HEK293 (cell line): ENCODE results near the gene SEPTIN5.

ENCODE experiments used
- CTCF ChIA-PET: fragments of 350-600 bp; formaldehyde crosslinking; extraction: SDS; loops from one replicate; lab custom pipeline; 2021; ENCODE audit warnings: antibody characterized with exemption; lab: Yijun Ruan, JAX
- POLR2A ChIA-PET: fragments of 300-600 bp; formaldehyde crosslinking; extraction: SDS; loops from one replicate; lab custom pipeline; 2020; ENCODE audit warnings: antibody characterized with exemption, inconsistent platforms; lab: Yijun Ruan, JAX
- H3K27ac ChIP-seq: fragments of 200-500 bp; sonication (Bioruptor generic); 2 replicates; pipeline ENCODE4 v1.5.1; 2014; ENCODE audit warnings: low read depth, low read length, control low read depth, inconsistent platforms; ENCODE audit errors: extremely low read depth
- H3K36me3 ChIP-seq, 2 experiments: fragments of 200-500 bp in 1 of 2; sonication (Bioruptor generic) in 1 of 2; 1 replicate in 1 of 2; 2 replicates in 1 of 2; pipeline ENCODE4 v1.5.1; 2014 to 2017; ENCODE audit warnings: inconsistent platforms in 2 of 2, low read length in 2 of 2; ENCODE audit not compliant: control insufficient read depth in 2 of 2, insufficient read depth in 1 of 2
- H3K4me1 ChIP-seq: fragments of 200-500 bp; sonication (Bioruptor generic); 2 replicates; pipeline ENCODE4 v1.5.1; 2014; ENCODE audit warnings: mild to moderate bottlenecking, low read length, inconsistent platforms; ENCODE audit not compliant: control insufficient read depth, insufficient read depth
- H3K4me3 ChIP-seq: 2 replicates; pipeline ENCODE4 v1.5.1; 2011; ENCODE audit warnings: low read depth, mild to moderate bottlenecking, control low read depth, low read length, moderate library complexity
- H3K9me3 ChIP-seq: fragments of 200-500 bp; sonication (Bioruptor generic); 2 replicates; pipeline ENCODE4 v1.5.1; 2014; ENCODE audit warnings: low read depth, low read length, inconsistent platforms; ENCODE audit not compliant: control insufficient read depth, insufficient read depth
- GFI1B ChIP-seq: fragments of 450-650 bp; formaldehyde crosslinking; IDR thresholded peaks from 2 replicates; pipeline ENCODE4 v1.5.1; 2016; ENCODE audit warnings: missing biosample characterization, missing genetic modification characterization
- GLIS2 ChIP-seq: fragments of 450-650 bp; formaldehyde crosslinking; IDR thresholded peaks from 2 replicates; pipeline ENCODE4 v1.5.1; 2016; ENCODE audit warnings: missing biosample characterization, missing genetic modification characterization
- KLF10 ChIP-seq: fragments of 450-650 bp; IDR thresholded peaks from 2 replicates; pipeline ENCODE4 v1.5.1; 2018; ENCODE audit warnings: missing biosample characterization, mild to moderate bottlenecking, missing genetic modification characterization
- SP2 ChIP-seq: fragments of 450-650 bp; formaldehyde crosslinking; IDR thresholded peaks from 2 replicates; pipeline ENCODE4 v1.5.1; 2016; ENCODE audit warnings: missing biosample characterization, missing genetic modification characterization
- ZBTB44 ChIP-seq: fragments of 450-650 bp; IDR thresholded peaks from 2 replicates; pipeline ENCODE4 v1.5.1; 2018; ENCODE audit warnings: missing biosample characterization, mild to moderate bottlenecking, missing genetic modification characterization
- ZNF112 ChIP-seq: fragments of 450-650 bp; formaldehyde crosslinking; IDR thresholded peaks from 2 replicates; pipeline ENCODE4 v1.5.0; 2017; ENCODE audit warnings: missing biosample characterization, missing genetic modification characterization
- ZNF133 ChIP-seq: fragments of 450-650 bp; formaldehyde crosslinking; IDR thresholded peaks from 2 replicates; pipeline ENCODE4 v1.5.1; 2016; ENCODE audit warnings: missing biosample characterization, missing genetic modification characterization
- ZNF202 ChIP-seq: fragments of 450-650 bp; formaldehyde crosslinking; IDR thresholded peaks from 2 replicates; pipeline ENCODE4 v1.5.1; 2016; ENCODE audit warnings: missing biosample characterization, missing genetic modification characterization, borderline replicate concordance
- ZNF362 ChIP-seq: fragments of 450-650 bp; formaldehyde crosslinking; IDR thresholded peaks from 2 replicates; pipeline ENCODE4 v1.5.1; 2016; ENCODE audit warnings: missing biosample characterization, missing genetic modification characterization
- ZNF501 ChIP-seq: fragments of 450-650 bp; formaldehyde crosslinking; IDR thresholded peaks from 2 replicates; pipeline ENCODE4 v1.5.1; 2016; ENCODE audit warnings: missing biosample characterization, missing genetic modification characterization
- ZNF510 ChIP-seq: fragments of 450-650 bp; formaldehyde crosslinking; IDR thresholded peaks from 2 replicates; pipeline ENCODE4 v1.5.1; 2018; ENCODE audit warnings: mild to moderate bottlenecking, missing genetic modification characterization, missing biosample characterization; ENCODE audit not compliant: insufficient replicate concordance
- ZNF610 ChIP-seq: fragments of 450-650 bp; formaldehyde crosslinking; IDR thresholded peaks from 2 replicates; pipeline ENCODE4 v1.5.1; 2016; ENCODE audit warnings: missing biosample characterization, missing genetic modification characterization, borderline replicate concordance
- ZNF701 ChIP-seq: fragments of 450-650 bp; formaldehyde crosslinking; IDR thresholded peaks from 2 replicates; pipeline ENCODE4 v1.5.1; 2016; ENCODE audit warnings: missing biosample characterization, missing genetic modification characterization
- ZNF768 ChIP-seq: fragments of 450-650 bp; formaldehyde crosslinking; IDR thresholded peaks from 2 replicates; pipeline ENCODE4 v1.5.1; 2018; ENCODE audit warnings: missing biosample characterization, mild to moderate bottlenecking, missing genetic modification characterization
- ZNF785 ChIP-seq: fragments of 450-650 bp; formaldehyde crosslinking; IDR thresholded peaks from 2 replicates; pipeline ENCODE4 v1.5.1; 2016; ENCODE audit warnings: missing biosample characterization, missing genetic modification characterization
- TF ChIP-seq, protein P1 (sequence below): fragments of 450-650 bp; formaldehyde crosslinking; IDR thresholded peaks from 2 replicates; pipeline ENCODE4 v1.5.1; 2016; ENCODE audit warnings: missing biosample characterization, missing genetic modification characterization
- TF ChIP-seq, protein P2 (sequence below): fragments of 450-650 bp; formaldehyde crosslinking; IDR thresholded peaks from 2 replicates; pipeline ENCODE4 v1.5.1; 2016; ENCODE audit warnings: missing biosample characterization, missing genetic modification characterization

SEPTIN5 gene

DNA sequence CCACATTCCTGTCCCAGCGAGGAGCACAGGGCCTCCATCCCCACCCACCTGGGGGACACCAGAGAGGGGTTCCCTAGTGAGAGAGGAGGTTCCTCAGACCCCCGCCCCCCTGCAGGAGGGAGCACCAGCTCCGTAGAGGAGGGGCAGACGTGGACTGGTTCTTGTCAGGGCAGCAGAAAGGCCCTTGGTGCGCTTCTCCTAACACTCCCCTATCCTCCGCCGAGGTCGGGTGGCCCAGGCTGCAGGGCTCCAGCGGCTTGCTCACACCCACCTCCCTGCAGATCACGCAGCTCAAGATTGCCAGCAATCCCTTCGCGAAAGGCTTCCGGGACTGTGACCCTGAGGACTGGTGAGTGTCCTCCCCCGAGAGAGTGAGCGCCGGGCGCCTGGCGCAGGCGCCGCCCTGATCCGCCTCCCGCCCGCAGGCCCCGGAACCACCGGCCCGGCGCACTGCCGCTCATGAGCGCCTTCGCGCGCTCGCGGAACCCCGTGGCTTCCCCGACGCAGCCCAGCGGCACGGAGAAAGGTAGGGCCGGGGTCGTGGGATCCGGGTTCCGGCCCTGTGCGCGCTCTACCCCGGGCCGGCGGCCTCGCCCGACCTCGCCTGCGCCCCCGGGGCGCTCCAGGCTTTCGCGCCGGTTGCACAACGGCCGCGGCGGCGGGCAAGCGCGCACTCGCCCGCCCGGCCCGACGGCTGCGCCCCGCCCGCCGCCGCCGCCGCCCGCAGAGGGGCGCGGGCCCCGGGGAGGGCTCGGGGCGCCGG is 51.4 kb downstream of the SEPTIN5 start:
- Histone ChIP-seq H3K27ac (no peak overlapping the region), H3K36me3 (peaks cover 0 to 80% of the 10 kb centered on the region in 2 experiments; a peak in 1 of 3 replicates), H3K4me1 (no peaks in the 10 kb centered on the region), H3K9me3 (no peaks in the 10 kb centered on the region), H3K4me3 (no peak overlapping the region)
- ChIA-PET CTCF (interaction anchor here (2.0 kb wide), 1 partner anchor 12 kb away, joined by 7 read pairs; no protein-coding TSS in a partner anchor), POLR2A (no interaction called here)
- TF ChIP-seq GLIS2 (tag by site-specific recombination) (no peak), ZNF133 (tag by site-specific recombination) (no peak), SP2 (tag by site-specific recombination) (peak; percentile 7; the same call in 1 of the 2 replicates)

DNA sequence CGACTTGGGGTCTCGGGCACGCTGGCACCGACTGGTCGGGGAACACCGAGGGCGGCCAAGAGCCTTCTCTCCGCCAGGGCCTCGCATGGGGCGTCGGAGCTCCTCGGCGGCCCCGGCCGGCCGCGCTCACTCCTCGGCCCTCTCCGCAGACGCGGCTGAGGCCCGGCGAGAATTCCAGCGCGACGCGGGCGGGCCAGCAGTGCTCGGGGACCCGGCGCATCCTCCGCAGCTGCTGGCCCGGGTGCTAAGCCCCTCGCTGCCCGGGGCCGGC is 51.9 kb downstream of the SEPTIN5 start:
- TF ChIP-seq ZNF501 (tag by site-specific recombination) (no peak), ZNF133 (tag by site-specific recombination) (no peak), ZNF768 (tag by site-specific recombination) (no peak), ZNF202 (no peak), ZBTB44 (no peak), GFI1B (tag by site-specific recombination) (no peak), ZNF362 (tag by site-specific recombination) (no peak), GLIS2 (tag by site-specific recombination) (no peak), ZNF701 (tag by site-specific recombination) (no peak), KLF10 (tag by site-specific recombination) (no peak), ZNF785 (no peak), ZNF510 (tag by site-specific recombination) (no peak), ZNF112 (no peak), ZNF610 (tag by site-specific recombination) (no peak)
- TF ChIP-seq, protein P1, sequence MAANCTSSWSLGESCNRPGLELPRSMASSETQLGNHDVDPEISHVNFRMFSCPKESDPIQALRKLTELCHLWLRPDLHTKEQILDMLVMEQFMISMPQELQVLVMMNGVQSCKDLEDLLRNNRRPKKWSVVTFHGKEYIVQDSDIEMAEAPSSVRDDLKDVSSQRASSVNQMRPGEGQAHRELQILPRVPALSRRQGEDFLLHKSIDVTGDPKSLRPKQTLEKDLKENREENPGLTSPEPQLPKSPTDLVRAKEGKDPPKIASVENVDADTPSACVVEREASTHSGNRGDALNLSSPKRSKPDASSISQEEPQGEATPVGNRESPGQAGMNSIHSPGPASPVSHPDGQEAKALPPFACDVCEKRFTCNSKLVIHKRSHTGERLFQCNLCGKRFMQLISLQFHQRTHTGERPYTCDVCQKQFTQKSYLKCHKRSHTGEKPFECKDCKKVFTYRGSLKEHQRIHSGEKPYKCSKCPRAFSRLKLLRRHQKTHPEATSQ (tag by site-specific recombination): no peak
- TF ChIP-seq, protein P2, sequence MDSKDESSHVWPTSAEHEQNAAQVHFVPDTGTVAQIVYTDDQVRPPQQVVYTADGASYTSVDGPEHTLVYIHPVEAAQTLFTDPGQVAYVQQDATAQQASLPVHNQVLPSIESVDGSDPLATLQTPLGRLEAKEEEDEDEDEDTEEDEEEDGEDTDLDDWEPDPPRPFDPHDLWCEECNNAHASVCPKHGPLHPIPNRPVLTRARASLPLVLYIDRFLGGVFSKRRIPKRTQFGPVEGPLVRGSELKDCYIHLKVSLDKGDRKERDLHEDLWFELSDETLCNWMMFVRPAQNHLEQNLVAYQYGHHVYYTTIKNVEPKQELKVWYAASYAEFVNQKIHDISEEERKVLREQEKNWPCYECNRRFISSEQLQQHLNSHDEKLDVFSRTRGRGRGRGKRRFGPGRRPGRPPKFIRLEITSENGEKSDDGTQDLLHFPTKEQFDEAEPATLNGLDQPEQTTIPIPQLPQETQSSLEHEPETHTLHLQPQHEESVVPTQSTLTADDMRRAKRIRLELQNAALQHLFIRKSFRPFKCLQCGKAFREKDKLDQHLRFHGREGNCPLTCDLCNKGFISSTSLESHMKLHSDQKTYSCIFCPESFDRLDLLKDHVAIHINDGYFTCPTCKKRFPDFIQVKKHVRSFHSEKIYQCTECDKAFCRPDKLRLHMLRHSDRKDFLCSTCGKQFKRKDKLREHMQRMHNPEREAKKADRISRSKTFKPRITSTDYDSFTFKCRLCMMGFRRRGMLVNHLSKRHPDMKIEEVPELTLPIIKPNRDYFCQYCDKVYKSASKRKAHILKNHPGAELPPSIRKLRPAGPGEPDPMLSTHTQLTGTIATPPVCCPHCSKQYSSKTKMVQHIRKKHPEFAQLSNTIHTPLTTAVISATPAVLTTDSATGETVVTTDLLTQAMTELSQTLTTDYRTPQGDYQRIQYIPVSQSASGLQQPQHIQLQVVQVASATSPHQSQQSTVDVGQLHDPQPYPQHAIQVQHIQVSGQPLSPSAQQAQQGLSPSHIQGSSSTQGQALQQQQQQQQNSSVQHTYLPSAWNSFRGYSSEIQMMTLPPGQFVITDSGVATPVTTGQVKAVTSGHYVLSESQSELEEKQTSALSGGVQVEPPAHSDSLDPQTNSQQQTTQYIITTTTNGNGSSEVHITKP (tag by site-specific recombination): no peak
- H3K4me3 ChIP-seq: no peak overlapping the region
- no peak overlapping the region for H3K27ac ChIP-seq
- H3K4me1 ChIP-seq: no peaks in the 10 kb centered on the region
- H3K9me3 ChIP-seq: no peaks in the 10 kb centered on the region
- peaks cover 0 to 83% of the 10 kb centered on the region in 2 experiments; a peak in 1 of 3 replicates for H3K36me3 ChIP-seq
- ChIA-PET CTCF (no interaction called here), POLR2A (no interaction called here)
